H1 (cell line): ENCODE measurements around the gene STYXL1. TPM values are rescaled to one million over a fixed set of nuclear protein-coding genes. Genes with fewer than 3 reads are reported as not detected.

Source experiments
- CTCF ChIA-PET: fragments of 300-600 bp; sonication (Branson Sonifier 250); formaldehyde crosslinking; loops from one replicate; lab custom pipeline; 2021; ENCODE audit not compliant: partially characterized antibody; lab: Charles Lee
- POLR2A ChIA-PET: fragments of 300-600 bp; sonication (Branson Sonifier 250); formaldehyde crosslinking; loops from one replicate; lab custom pipeline; 2021; ENCODE audit warnings: inconsistent platforms; ENCODE audit not compliant: partially characterized antibody; lab: Charles Lee
- DNase-seq, 2 experiments: peaks; one replicate each; pipeline versions ENCODE4 v3.0.0 to v3.0.0-alpha.2; 2010 to 2022; ENCODE audit warnings: low spot score in 2 of 2, low read depth in 1 of 2, mixed read lengths in 1 of 2
- FAIRE-seq: peaks from 2 replicates; lab custom pipeline; 2011; peaks lifted over from hg19 to GRCh38; lab: Jason Lieb, UNC
- H2AFZ ChIP-seq: 2 replicates; pipeline ENCODE4 v1.8.1; 2012; ENCODE audit warnings: low read length, inconsistent platforms
- H2AK5ac ChIP-seq: 2 replicates; pipeline ENCODE4 v1.6.1; 2013; ENCODE audit warnings: low read depth, low read length
- H2BK120ac ChIP-seq: replicated peaks from 2 replicates; pipeline ENCODE3; 2013; ENCODE audit warnings: low read depth, low read length, inconsistent platforms
- H2BK12ac ChIP-seq: 2 replicates; pipeline ENCODE4 v1.6.1; 2013; ENCODE audit warnings: low read depth, low read length
- H2BK15ac ChIP-seq: 2 replicates; pipeline ENCODE4 v1.6.1; 2013; ENCODE audit warnings: low read length
- H2BK20ac ChIP-seq: 2 replicates; pipeline ENCODE4 v1.6.1; 2013; ENCODE audit warnings: low read length
- H2BK5ac ChIP-seq: 2 replicates; pipeline ENCODE4 v1.6.1; 2013; ENCODE audit warnings: low read depth, low read length
- H3K14ac ChIP-seq: 2 replicates; pipeline ENCODE4 v1.6.1; 2013; ENCODE audit warnings: inconsistent platforms; ENCODE audit not compliant: insufficient read length
- H3K18ac ChIP-seq: 2 replicates; pipeline ENCODE4 v1.6.1; 2013; ENCODE audit warnings: low read length; ENCODE audit errors: extremely low read depth
- H3K23ac ChIP-seq: 2 replicates; pipeline ENCODE4 v1.6.1; 2013; ENCODE audit warnings: inconsistent platforms; ENCODE audit not compliant: insufficient read length
- H3K23me2 ChIP-seq: 2 replicates; pipeline ENCODE4 v1.6.1; 2013; ENCODE audit warnings: low read depth, low read length
- H3K27ac ChIP-seq: 2 replicates; pipeline ENCODE4 v1.6.1; 2011; ENCODE audit warnings: low read depth, low read length, inconsistent platforms
- H3K27me3 ChIP-seq, 4 experiments: replicated peaks in 1 of 4; 1 replicate in 1 of 4; 2 replicates in 3 of 4; pipeline versions ENCODE4 v1.6.1 to v1.8.1; 2011 to 2013; ENCODE audit warnings: low read length in 3 of 4, mild to moderate bottlenecking in 3 of 4, inconsistent platforms in 2 of 4, mixed read lengths in 2 of 4, moderate library complexity in 1 of 4; ENCODE audit not compliant: control insufficient read depth in 3 of 4, insufficient read depth in 3 of 4; ENCODE audit errors: extremely low read depth in 1 of 4
- H3K36me3 ChIP-seq, 4 experiments: 2 replicates each; pipeline versions ENCODE4 v1.6.1 to v1.8.1; 2011 to 2013; ENCODE audit warnings: mild to moderate bottlenecking in 4 of 4, low read length in 3 of 4, moderate library complexity in 2 of 4, control low read depth in 1 of 4, inconsistent platforms in 1 of 4; ENCODE audit not compliant: insufficient read depth in 4 of 4, control insufficient read depth in 2 of 4
- H3K4ac ChIP-seq: replicated peaks from 2 replicates; pipeline ENCODE3; 2013; ENCODE audit warnings: low read length, low read depth, mixed read lengths, inconsistent platforms; ENCODE audit not compliant: insufficient read length
- H3K4me1 ChIP-seq, 4 experiments: replicated peaks in 1 of 4; 1 replicate in 1 of 4; 2 replicates in 3 of 4; pipeline versions ENCODE4 v1.6.1 to v1.8.1; 2011 to 2013; ENCODE audit warnings: low read length in 3 of 4, inconsistent platforms in 2 of 4, mixed read lengths in 1 of 4; ENCODE audit not compliant: insufficient read depth in 4 of 4, control insufficient read depth in 3 of 4
- H3K4me2 ChIP-seq, 2 experiments: 2 replicates each; pipeline versions ENCODE4 v1.6.1 to v1.8.1; 2011 to 2013; ENCODE audit warnings: low read depth in 2 of 2, low read length in 2 of 2, control low read depth in 1 of 2, inconsistent platforms in 1 of 2, mild to moderate bottlenecking in 1 of 2; ENCODE audit not compliant: insufficient read depth in 1 of 2
- H3K4me3 ChIP-seq, 4 experiments: fragments of 200-600, 300-600 bp in 1 of 4; sonication (generic), shearing (Covaris generic), sonication (Bioruptor Twin) in 1 of 4; 2 replicates each; pipeline versions ENCODE4 v1.5.1 to v1.8.1; 2011 to 2016; ENCODE audit warnings: low read length in 4 of 4, low read depth in 3 of 4, control low read depth in 2 of 4, inconsistent platforms in 2 of 4, mild to moderate bottlenecking in 2 of 4, mixed read lengths in 1 of 4, moderate library complexity in 1 of 4; ENCODE audit not compliant: insufficient read depth in 2 of 4; ENCODE audit errors: extremely low read depth in 1 of 4
- H3K56ac ChIP-seq: replicated peaks from 2 replicates; pipeline ENCODE3; 2013; ENCODE audit warnings: low read depth, mild to moderate bottlenecking, mixed read lengths, low read length, inconsistent platforms; ENCODE audit not compliant: insufficient read length
- H3K79me1 ChIP-seq: 2 replicates; pipeline ENCODE4 v1.6.1; 2013; ENCODE audit warnings: low read depth, low read length, control low read depth
- H3K79me2 ChIP-seq, 2 experiments: 2 replicates each; pipeline versions ENCODE4 v1.6.1 to v1.8.1; 2012 to 2013; ENCODE audit warnings: low read length in 2 of 2, mild to moderate bottlenecking in 2 of 2, inconsistent platforms in 1 of 2; ENCODE audit not compliant: insufficient read depth in 2 of 2, control insufficient read depth in 1 of 2
- H3K9ac ChIP-seq, 4 experiments: replicated peaks in 1 of 4; 1 replicate in 1 of 4; 2 replicates in 3 of 4; pipeline versions ENCODE4 v1.6.1 to v1.8.1; 2011 to 2013; ENCODE audit warnings: low read depth in 3 of 4, low read length in 3 of 4, control low read depth in 2 of 4, mild to moderate bottlenecking in 2 of 4, moderate library complexity in 2 of 4, inconsistent platforms in 1 of 4; ENCODE audit errors: extremely low read depth in 1 of 4
- H3K9me3 ChIP-seq, 2 experiments: 2 replicates each; pipeline versions ENCODE4 v1.6.1 to v1.8.1; 2012 to 2013; ENCODE audit warnings: mild to moderate bottlenecking in 2 of 2, moderate library complexity in 2 of 2, control low read depth in 1 of 2, inconsistent platforms in 1 of 2, low read depth in 1 of 2, low read length in 1 of 2, mixed read lengths in 1 of 2; ENCODE audit not compliant: insufficient read depth in 2 of 2
- H4K20me1 ChIP-seq, 2 experiments: replicated peaks in 1 of 2; 2 replicates each; pipeline versions ENCODE3 to v1.8.1; 2011 to 2013; ENCODE audit warnings: inconsistent platforms in 2 of 2, low read length in 2 of 2, mild to moderate bottlenecking in 1 of 2; ENCODE audit not compliant: insufficient read depth in 2 of 2, control insufficient read depth in 1 of 2
- H4K5ac ChIP-seq: 2 replicates; pipeline ENCODE4 v1.6.1; 2013; ENCODE audit warnings: low read length, low read depth, mixed read lengths, inconsistent platforms; ENCODE audit not compliant: insufficient read length
- H4K8ac ChIP-seq: 2 replicates; pipeline ENCODE4 v1.8.0; 2013; ENCODE audit warnings: mild to moderate bottlenecking, moderate library complexity, low read length, inconsistent platforms; ENCODE audit not compliant: insufficient read depth; ENCODE audit errors: extremely low read depth
- H4K91ac ChIP-seq: replicated peaks from 2 replicates; pipeline ENCODE3; 2013; ENCODE audit warnings: low read length, mixed read lengths, inconsistent platforms; ENCODE audit not compliant: insufficient read length
- ATF3 ChIP-seq: IDR thresholded peaks from 2 replicates; pipeline ENCODE4 v1.6.1; 2011; ENCODE audit warnings: low read depth, mild to moderate bottlenecking, low read length; ENCODE audit not compliant: insufficient read depth
- GTF2F1 ChIP-seq: IDR thresholded peaks from 2 replicates; pipeline ENCODE4 v1.6.1; 2012; ENCODE audit warnings: low read depth, low read length, improper control_type of control experiment, borderline replicate concordance
- JUND ChIP-seq: IDR thresholded peaks from 2 replicates; pipeline ENCODE4 v1.6.1; 2011; ENCODE audit warnings: mild to moderate bottlenecking, improper control_type of control experiment, low read length
- KDM4A ChIP-seq: IDR thresholded peaks from one replicate; pipeline ENCODE4 v1.7.1; 2012; ENCODE audit warnings: low read depth, mild to moderate bottlenecking, moderate library complexity, low read length, inconsistent platforms; ENCODE audit not compliant: severe bottlenecking
- MAFK ChIP-seq: IDR thresholded peaks from 2 replicates; pipeline ENCODE4 v1.6.1; 2012; ENCODE audit warnings: low read depth, mild to moderate bottlenecking, improper control_type of control experiment, low read length
- NANOG ChIP-seq: IDR thresholded peaks from 2 replicates; pipeline ENCODE4 v1.6.1; 2011; ENCODE audit warnings: low read length, low read depth, mild to moderate bottlenecking, inconsistent platforms; ENCODE audit not compliant: insufficient read depth, poor library complexity, severe bottlenecking
- POLR2AphosphoS5 ChIP-seq: IDR thresholded peaks from 2 replicates; pipeline ENCODE4 v1.6.1; 2011; ENCODE audit warnings: low read depth, low read length
- WGBS, 2 experiments: shearing (Covaris generic) in 1 of 2; methylation state at CpG; one replicate each; pipeline versions ENCODE4 v1.1.6 to v1.1.7; 2013 to 2015; ENCODE audit warnings: low lambda C conversion rate in 2 of 2, mixed read lengths in 2 of 2, inconsistent platforms in 1 of 2, low coverage in 1 of 2, missing lambda C conversion rate in 1 of 2; ENCODE audit not compliant: insufficient replicate concordance in 2 of 2, insufficient coverage in 1 of 2, insufficient read length in 1 of 2; ENCODE audit errors: extremely low coverage in 1 of 2, missing lambda C conversion rate in 1 of 2; 5-methylcytosine and 5-hydroxymethylcytosine counted together
- polyA plus RNA-seq, 7 experiments: library from polyadenylated mRNA; depleted of rRNA in 3 of 7; stranded (reverse) in 5 of 7; unstranded in 2 of 7; fragments of >200 nt in 5 of 7; fragments of 200-250 nt in 2 of 7; gene quantifications; 1 replicate in 5 of 7; 2 replicates in 1 of 7; 4 replicates in 1 of 7; pipeline versions ENCODE4 v1.2.1 to v1.2.3, GENCODE V29; 2011 to 2013; ENCODE audit warnings: missing spikeins in 2 of 7, mixed read lengths in 2 of 7
- total RNA-seq: library from RNA; stranded (reverse); fragmentation: NEBNext Ultra II Directional; extraction: Animal tissue kit (Norgen Biotek cat#: 25700); gene quantifications from 2 replicates; pipeline ENCODE4 v1.2.1, GENCODE V29; 2021

The STYXL1 gene
- total and polyA plus RNA-seq, 2 of the 8 experiments (the other 6 are each of a cell fraction or from before 2014, with no cell fraction given): 32.3 to 53.9 TPM

DNA sequence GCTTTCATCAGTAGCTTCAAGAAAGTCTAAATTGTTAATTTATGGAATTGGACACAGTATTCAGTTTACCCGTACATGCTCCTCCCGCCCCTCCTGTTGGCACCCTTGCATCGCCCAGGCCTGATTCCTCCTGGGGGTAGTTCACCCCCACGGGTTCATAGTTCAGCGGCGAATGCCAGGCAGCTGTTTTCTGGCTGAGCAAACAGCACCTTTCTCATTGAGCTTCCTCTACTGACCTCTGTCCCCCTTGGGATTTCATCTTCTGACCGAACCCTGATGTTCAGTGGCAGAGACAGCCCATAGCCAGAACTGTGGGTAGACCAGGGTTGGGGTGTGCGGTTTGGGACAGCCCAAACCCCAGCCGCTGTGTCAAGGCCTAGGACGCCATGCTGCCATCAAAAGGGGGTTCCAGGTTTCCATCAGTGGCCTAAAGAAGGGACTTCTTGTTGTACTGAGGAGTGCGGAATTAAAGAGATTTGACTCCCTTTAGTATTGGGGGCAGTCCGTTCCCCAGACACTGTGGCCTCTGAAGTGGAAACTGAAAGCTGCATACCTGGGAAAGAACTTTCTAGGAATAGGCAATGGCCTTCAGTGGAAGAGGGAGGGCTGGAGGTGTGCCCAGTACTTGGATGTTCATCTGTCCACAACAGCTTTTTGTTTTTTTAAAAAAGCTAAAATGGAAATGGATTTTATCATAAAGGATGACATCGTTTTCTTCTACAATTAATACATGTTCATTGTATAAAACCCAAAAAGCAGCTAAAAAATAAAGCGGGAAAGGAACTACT lies 19.1 kb upstream of the STYXL1 start:
- 93% methylated on average over 14 of the region's 14 CpGs; no CpG with 5 or more reads in 1 of the 2 experiments for WGBS, 2 experiments
- Histone ChIP-seq H4K91ac (no peak overlapping the region), H2BK15ac (no peak overlapping the region), H3K27ac (no peak overlapping the region), H3K4me2 (no peak overlapping the region), H3K9ac (no peak overlapping the region)
- no peak for TF ChIP-seq ATF3
- no peak for TF ChIP-seq POLR2AphosphoS5
- TF ChIP-seq GTF2F1: no peak
- TF ChIP-seq KDM4A: no peak
- TF ChIP-seq MAFK: no peak
- TF ChIP-seq JUND: no peak
- TF ChIP-seq NANOG: no peak
- TF ChIP-seq, all 59 proteins: peak for 0
- Histone ChIP-seq H3K56ac (no peak overlapping the region), H3K79me1 (no peaks in the 10 kb centered on the region), H4K20me1 (peaks cover 0 to 3% of the 10 kb centered on the region in 2 experiments), H4K8ac (no peak overlapping the region; the same call in 1 of the 2 replicates), H3K4me3 (no peak overlapping the region), H3K18ac (no peak overlapping the region), H2BK5ac (no peak overlapping the region), H2AFZ (no peak overlapping the region), H2AK5ac (no peak overlapping the region), H2BK120ac (no peak overlapping the region), H3K27me3 (no peaks in the 10 kb centered on the region), H3K14ac (no peak overlapping the region), H2BK12ac (no peak overlapping the region), H3K4ac (no peak overlapping the region), H3K36me3 (peaks cover 21 to 47% (median 42%) of the 10 kb centered on the region in 4 experiments), H4K5ac (no peak overlapping the region), H2BK20ac (no peak overlapping the region), H3K9me3 (no peaks in the 10 kb centered on the region), H3K23me2 (no peaks in the 10 kb centered on the region), H3K4me1 (no peaks in the 10 kb centered on the region; a peak in 1 of 7 replicates), H3K79me2 (no peaks in the 10 kb centered on the region), H3K23ac (no peak overlapping the region)
- no peak for FAIRE-seq
- no peak for DNase-seq
- ChIA-PET POLR2A (interaction anchor here (0.6 to 10.6 kb wide), 4 partner anchors 12 to 249 kb away, joined by 3 to 127 read pairs (median 3); partner anchors contain the start of genes MDH2 and STYXL1), CTCF (interaction anchor here (1.0 to 1.4 kb wide), 5 partner anchors 58 to 247 kb away, joined by 3 to 4 read pairs (median 3); no protein-coding TSS in a partner anchor)
